Ecto neural progenitor cell (in vitro differentiated cells): Measurements from ENCODE around the gene ITFG1.
"Not testable (repeated sequence)": the region's sequence is repeated elsewhere in the genome, so short reads cannot be mapped to it uniquely, and the experiment has no call there.

ENCODE experiments used
- DNase-seq: peaks from one replicate; pipeline ENCODE4 v3.0.0-alpha.2; 2018; ENCODE audit warnings: low spot score

ITFG1 gene

DNA sequence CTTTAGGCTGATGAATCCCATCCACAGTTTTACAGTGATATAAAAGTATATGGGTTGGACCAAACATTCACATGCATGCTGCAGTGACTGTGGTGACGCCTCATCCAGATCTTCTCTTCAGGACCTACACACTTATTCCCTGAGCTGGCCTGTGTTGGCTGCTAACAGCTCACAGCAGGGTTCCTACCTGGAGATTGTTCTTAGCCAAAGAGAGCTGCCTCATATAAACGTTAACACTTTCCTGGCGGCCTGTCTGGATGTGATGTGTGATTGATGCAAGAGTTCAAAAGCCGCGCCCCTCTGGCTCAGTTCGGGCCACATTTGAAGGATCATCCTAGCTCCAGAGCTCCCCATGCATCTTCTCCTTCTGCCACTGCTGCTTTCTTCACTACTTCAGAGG lies 224.1 kb downstream of the ITFG1 start:
- no peak for DNase-seq

DNA sequence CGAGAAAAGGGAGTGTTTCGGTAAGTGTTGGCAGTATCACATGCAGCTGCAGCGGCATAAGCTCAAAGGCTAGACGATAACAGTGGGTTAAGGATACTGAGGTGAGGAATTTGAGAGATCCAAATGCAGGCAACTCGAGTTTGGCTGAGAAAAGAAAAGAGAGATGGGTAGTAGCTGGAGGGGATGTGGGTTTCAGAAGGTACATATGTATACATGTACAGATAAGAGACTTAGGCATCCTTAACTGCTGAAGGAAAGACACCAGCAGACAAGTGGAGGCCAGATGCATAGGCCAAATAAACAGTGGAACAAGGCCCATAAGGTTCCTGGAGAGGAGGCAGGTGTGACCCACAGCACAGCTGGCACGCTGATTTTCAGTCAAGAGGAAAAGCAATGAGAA lies 230.6 kb downstream of the ITFG1 start:
- no peak for DNase-seq

- DNase-seq, result no peak
Observed at GRCh38 chr16:47229053-47230050, 231.5 kb downstream of the ITFG1 start.

DNA sequence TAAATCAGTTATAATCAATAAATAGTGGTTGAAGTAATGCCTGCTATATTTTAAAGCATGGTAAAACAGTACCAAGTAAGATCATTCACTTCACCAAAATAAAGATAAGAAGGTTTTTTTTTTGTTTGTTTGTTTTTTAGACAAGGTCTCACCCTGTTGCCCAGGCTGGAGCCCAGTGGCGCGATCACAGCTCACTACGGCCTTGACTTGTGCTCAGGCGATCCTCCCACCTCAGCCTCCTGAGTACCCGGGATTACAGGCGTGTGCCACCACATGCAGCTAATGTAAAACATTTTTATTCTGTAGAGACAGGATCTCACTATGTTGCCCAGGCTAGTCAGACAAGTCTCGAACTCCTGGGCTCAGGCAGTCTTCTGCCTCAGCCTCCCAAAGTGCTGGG lies 232.6 kb downstream of the ITFG1 start:
- no peak for DNase-seq

GRCh38 chr16:47213761-47214440 lies 247.0 kb downstream of the ITFG1 start:
- DNase-seq, result no peak

- DNase-seq, result no peak
Observed at GRCh38 chr16:47211218-47211617, 249.6 kb downstream of the ITFG1 start.

GRCh38 chr16:47204736-47205504 lies 255.9 kb downstream of the ITFG1 start:
- DNase-seq, result no peak

- DNase-seq, result not testable (repeated sequence)
Observed at GRCh38 chr16:47203433-47203832, 257.4 kb downstream of the ITFG1 start.

- DNase-seq, result no peak
Observed at GRCh38 chr16:47198180-47198575, 262.7 kb downstream of the ITFG1 start.

DNA sequence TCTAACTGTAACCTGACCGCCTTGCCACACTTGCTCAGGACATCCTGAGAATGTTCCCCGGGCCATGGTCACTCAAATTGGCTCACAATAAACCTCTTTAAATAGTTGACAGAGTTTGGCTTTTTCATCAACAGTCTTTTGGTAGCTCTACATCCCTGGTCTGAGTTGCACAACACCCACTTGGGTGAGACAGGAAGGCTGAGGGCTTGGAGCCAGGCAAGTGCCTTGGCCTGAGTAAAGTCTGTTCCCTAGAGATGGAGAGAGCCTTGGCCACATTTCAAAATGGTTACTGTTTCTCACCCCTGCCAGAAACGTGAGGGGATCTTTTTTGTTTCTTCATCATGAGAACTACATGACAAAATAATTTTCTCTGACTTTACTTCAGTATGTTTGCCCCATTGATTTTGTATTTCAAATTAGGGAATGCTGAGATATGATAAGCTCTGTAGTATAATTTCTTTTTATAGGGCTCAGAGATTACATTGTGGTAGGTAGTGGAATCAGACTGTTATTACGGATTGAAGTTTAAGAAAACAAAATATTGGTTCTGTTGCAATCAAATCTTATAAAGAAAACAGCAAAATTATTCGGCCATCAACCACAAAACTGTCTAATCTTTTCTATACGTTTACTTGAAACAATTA lies 263.2 kb downstream of the ITFG1 start:
- DNase-seq, result no peak

DNA sequence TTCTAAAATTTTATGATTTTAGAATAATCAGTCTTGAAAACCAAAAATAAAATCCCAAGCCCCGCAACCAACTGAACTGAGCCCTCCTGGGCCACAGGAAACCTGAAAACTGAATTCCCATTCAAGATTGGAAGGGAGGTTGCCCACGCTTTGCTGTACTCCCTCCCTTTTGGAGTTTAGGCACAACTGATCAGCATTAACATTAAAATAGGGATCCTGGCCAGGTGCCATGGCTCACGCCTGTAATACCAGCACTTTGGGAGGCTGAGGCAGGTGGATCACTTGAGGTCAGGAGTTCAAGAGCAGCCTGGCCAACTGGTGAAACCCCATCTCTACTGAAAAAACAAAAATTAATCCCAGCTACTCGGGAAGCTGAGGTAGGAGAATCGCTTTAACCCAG lies 264.4 kb downstream of the ITFG1 start:
- DNase-seq, result no peak

DNA sequence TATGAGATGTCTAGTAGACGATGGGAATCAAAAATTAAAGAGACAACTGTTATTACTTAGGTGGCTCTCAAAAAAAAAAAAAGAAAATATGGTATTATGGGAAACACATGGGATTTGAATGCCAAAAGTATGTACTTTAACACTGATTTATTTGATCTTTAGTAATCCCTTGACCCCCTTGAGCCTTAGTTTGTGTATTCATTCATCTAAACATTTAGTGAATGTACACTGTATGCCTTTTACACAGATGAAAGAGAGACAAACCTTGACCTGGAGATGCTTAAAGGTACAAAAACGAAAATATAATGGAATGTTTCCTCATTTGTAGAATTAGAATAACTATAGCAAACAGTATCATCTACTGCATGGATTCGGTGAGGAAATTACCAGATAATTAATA lies 278.5 kb downstream of the ITFG1 start:
- DNase-seq, result no peak

- not testable (repeated sequence) for DNase-seq
Observed at GRCh38 chr16:47181066-47181465, 279.8 kb downstream of the ITFG1 start.

- DNase-seq, result no peak
Observed at GRCh38 chr16:47180073-47180472, 280.8 kb downstream of the ITFG1 start.

DNA sequence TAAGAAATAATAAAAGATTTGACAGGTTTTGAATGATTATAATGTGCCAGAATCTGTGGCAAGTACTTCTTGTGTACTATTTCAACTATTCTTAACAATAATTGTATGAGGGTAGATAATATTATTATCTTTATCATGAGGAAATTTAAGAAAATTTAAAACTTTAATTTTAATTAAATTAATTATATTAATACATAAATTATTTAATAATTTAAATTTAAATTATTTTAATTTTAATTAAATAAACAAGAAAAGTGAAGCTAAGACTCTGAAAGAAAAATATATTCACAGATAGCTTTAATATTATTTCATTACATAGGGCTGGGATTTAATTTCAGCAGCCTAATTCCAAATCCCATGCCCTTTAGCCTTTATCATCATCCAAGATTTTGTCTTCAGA lies 285.7 kb downstream of the ITFG1 start:
- DNase-seq, result no peak

DNA sequence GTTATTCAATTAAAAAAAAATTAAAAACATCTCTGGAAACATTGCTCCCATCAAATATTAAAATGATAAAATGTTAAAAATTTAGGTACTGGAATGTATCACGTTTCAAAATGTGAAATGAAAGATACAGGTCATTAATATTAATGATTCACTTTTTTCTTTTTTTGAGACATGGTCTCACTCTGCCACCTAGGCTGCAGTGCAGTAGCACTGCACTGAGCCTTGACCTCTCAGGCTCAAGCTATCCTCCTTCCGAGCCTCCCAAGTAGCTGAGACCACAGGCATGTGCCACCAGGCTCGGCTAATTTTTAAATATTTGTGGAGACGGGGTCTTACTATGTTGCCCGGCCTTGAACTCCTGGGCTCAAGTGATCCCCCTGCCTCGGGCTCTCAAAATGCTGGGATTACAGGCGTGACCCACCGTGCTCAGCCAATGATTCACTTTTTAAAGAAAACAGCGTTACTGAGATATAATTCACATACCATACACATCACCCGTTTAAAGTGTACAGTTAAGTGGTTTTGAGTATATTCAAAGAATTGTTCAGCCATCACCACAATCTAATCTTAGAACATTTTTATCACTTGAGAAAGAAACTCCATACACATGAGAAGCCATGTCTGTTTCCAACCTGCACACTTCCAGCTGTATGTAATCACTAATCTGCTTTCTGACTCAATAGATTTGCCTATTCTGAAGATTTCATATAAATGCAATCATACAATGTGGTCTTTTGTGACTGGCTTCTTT lies 298.0 kb downstream of the ITFG1 start:
- no peak for DNase-seq

DNA sequence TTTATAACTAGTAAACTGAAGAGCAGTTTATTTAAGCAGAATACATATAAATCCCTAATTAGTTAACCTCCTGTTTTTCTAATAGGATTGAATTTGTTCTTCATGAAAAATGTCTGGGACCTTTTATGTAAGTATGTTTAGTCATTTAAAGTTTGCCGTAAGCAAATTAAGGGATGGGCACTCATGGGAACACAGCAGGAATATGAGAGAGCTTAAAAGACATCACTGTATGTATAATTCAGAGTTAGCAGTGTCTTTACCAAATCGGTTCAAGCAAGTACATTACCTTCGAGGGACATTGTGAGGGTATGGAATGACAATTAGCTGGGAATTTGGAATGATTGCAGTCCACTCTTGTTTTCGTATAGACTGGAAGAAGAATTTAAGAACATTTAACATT lies 299.4 kb downstream of the ITFG1 start:
- no peak for DNase-seq

DNA sequence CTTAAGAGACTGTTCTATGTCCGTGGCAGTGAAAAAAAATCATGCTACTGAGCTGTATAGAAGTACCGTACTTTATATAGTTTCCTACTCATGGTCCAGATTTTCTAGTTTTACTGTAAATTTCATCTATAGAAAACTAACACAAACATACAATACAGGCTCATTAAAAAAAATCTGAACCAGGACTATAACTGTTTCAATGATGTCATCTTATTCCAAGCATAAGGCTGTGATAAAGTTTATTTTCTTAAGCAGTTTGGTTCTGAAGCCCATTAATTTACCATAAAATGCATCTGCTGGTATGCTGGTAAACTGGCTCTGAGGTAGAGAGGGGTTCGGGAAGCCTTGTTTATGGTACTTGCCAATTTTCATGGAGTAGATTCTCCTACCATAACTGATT lies 300.4 kb downstream of the ITFG1 start:
- no peak for DNase-seq

- no peak for DNase-seq
Observed at GRCh38 chr16:47158992-47159391, 301.9 kb downstream of the ITFG1 start.

DNA sequence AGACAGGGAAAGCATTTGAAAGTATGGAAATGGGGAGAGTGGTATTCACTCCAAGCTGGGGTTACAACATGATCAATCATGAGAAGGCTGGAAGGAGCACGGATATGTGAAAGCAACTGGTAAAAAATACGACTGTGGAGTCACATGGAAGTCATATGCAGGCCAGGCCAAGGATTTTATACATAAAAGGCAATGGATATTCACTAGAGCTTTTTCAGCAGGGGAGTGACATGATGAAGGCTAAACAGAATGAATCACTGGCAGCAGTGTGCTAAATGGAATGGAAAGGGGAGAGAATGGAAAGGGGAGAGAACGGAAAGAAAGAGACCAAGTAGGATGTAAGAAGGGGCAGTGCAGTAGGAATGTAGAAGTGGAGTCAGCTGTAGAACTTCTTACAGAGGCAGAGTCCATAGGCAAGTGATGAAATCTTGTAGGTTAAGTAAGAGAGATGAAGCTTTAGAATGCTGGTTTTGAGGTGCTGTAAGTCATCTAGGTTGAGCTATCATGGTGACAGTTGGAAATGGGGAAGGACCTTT lies 304.1 kb downstream of the ITFG1 start:
- no peak for DNase-seq

- not testable (repeated sequence) for DNase-seq
Observed at GRCh38 chr16:47152501-47152900, 308.4 kb downstream of the ITFG1 start.
